Retinal pigment epithelial cell (primary cell): Measurements from ENCODE around the gene ARID1B.

ENCODE experiments used
- DNase-seq: peaks from one replicate; pipeline ENCODE4 v3.0.0-alpha.2; 2010; ENCODE audit warnings: low read depth
- H3K4me3 ChIP-seq: 2 replicates; pipeline ENCODE4 v1.5.1; 2011; ENCODE audit warnings: mild to moderate bottlenecking, low read length, control low read depth, moderate library complexity
- TF ChIP-seq, protein P1 (sequence below): conservative IDR thresholded peaks from 2 replicates; pipeline ENCODE4 v1.5.1; 2011; ENCODE audit warnings: low read depth, low read length, control low read depth, inconsistent platforms

Gene ARID1B

DNA sequence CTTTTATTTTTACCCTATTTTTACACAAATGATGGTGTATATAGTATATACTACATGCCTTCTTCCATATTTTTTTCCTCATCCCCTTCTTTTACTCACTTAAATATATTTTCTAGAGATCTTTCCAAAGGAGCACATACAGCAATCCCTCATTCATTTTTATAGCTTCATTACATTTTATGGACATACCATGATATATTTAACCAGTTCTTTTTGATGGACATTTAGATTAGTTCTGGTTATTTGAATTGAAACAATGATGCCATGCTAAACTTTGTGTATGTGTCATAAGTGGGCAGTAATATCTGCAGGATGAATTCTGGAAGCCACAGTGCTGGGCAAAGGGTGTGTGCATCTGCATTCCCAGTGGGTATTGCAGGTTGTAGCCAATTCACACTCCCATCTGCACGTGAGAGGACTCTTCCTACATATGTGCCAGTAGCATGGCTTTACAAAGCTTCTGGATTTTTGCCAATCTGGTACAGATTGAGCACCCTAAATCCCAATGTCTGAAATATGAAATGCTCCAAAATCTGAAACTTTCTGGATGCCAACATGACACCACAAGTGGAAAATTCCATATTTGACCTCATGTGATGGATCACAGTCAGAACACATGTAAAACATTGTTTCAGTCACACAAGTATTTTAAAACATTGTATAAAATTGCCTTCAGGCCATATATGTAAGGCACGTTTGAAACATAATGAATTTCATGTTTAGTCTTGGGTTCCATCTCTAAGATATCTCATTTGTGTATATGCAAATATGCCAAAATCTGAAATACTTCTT lies 127.2 kb downstream of the ARID1B start:
- TF ChIP-seq, protein P1, sequence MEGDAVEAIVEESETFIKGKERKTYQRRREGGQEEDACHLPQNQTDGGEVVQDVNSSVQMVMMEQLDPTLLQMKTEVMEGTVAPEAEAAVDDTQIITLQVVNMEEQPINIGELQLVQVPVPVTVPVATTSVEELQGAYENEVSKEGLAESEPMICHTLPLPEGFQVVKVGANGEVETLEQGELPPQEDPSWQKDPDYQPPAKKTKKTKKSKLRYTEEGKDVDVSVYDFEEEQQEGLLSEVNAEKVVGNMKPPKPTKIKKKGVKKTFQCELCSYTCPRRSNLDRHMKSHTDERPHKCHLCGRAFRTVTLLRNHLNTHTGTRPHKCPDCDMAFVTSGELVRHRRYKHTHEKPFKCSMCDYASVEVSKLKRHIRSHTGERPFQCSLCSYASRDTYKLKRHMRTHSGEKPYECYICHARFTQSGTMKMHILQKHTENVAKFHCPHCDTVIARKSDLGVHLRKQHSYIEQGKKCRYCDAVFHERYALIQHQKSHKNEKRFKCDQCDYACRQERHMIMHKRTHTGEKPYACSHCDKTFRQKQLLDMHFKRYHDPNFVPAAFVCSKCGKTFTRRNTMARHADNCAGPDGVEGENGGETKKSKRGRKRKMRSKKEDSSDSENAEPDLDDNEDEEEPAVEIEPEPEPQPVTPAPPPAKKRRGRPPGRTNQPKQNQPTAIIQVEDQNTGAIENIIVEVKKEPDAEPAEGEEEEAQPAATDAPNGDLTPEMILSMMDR = no peak
- H3K4me3 ChIP-seq = no peak overlapping the region
- DNase-seq = no peak

DNA sequence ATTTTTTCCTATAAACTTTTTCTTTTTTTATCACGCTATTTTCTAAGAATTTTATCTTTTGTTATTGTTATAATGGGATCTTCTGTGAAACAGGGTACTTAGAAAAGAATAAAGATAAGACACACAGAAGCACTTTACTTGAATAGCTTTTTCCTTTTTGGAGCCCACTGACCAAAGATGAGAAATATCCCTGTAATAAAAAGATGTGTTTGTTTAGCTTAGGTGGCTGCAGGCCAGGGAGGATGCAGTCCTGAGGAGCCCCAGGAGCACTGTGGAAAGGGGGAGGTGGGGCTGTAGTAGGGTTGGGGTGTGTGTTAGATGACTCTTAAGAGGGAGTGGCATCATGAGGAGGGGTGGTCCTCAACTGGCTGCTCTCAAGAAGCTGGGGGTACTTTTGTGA lies 128.6 kb downstream of the ARID1B start:
- DNase-seq = no peak
- no peak overlapping the region for H3K4me3 ChIP-seq
- TF ChIP-seq, protein P1 = no peak

DNA sequence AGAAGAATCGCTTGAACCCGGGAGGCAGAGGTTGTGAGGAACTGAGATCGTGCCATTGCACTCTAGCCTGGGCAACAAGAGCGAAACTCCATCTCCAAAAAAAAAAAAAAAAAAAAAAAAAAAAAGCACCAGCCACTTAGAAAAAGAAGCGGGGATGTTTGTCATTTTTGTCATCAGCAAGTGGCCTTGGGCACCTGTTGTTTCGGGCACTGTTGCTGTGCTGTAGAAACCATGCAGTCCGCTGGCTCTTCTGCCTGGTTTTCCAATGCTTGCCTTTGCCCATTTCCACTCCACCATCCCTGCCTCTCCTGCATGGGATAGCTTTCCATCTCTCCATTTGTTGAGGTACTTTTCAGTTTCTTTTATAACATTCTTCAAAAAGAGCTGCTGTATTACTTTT lies 129.3 kb downstream of the ARID1B start:
- DNase-seq = no peak
- H3K4me3 ChIP-seq = no peak overlapping the region
- TF ChIP-seq, protein P1 = no peak

DNA sequence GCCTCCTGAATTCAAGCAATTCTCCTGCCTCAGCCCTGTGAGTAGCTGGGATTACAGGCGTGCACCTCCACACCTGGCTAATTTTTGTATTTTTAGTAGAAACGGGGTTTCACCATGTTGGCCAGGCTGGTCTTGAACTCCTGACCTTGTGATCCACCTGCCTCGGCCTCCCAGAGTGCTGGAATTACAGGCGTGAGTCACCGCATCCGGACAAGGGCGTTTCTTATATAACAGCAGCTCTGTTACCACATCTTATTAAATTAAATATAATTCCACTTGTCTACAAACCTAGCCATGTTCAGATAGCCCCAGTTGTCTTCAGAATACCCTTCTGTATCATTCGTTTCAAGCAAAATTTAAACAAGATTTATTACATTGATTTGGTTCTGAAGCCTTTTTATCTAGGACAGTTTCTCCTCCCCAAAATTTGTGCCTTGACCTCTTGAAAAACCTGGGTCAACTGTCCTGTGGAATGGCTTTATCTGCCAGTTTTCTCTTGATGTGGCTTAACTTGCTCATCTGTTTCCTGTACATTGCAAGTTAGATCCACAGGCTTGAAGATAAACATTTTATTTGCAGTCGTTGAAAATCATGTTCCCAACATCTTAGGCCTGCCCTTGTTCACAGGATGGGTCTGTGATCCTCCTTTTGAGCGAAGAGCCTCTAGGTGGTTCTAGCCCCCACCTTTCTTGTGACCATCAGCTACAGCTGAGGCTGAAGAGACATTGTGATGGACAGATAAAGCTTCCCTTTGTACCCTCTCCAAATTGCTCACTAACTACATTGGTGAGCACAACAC lies 132.2 kb downstream of the ARID1B start:
- DNase-seq = no peak
- TF ChIP-seq, protein P1 = no peak
- no peak overlapping the region for H3K4me3 ChIP-seq

DNA sequence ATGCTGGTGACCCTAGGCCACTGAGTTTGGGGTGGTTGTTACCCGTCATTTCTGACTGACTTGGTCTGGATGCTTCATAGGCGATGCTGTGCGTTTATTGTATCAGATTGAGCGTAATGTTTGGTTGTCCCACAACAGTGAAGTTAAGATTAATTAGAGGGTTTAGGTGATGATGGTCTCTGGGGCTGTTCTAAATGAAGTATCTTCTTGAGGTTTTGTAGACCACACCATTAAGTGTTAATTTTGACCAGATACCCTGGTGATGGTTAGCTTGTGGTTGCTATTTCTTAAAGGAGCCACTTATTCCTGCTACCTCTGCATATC lies 132.8 kb downstream of the ARID1B start:
- no peak overlapping the region for H3K4me3 ChIP-seq
- no peak for DNase-seq
- TF ChIP-seq, protein P1 = no peak

DNA sequence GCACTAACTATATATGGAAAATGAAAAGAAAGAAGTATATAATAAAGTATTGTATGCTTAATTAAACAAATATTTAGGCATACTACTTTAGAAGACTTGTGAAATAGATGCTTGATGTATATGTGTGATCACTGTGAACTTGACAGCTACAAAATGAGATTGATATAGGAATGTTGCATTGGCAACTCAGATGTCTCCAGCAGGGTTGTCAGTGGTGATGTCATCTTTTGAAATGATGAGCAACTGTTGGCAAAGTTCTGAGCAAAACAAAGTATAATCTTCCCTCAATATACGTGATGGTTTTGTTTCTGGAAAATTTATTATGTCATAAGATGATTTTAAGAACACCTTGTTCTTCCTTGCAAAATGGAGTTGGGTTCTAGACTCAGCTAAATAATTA lies 133.8 kb downstream of the ARID1B start:
- DNase-seq = no peak
- TF ChIP-seq, protein P1 = no peak
- no peak overlapping the region for H3K4me3 ChIP-seq

DNA sequence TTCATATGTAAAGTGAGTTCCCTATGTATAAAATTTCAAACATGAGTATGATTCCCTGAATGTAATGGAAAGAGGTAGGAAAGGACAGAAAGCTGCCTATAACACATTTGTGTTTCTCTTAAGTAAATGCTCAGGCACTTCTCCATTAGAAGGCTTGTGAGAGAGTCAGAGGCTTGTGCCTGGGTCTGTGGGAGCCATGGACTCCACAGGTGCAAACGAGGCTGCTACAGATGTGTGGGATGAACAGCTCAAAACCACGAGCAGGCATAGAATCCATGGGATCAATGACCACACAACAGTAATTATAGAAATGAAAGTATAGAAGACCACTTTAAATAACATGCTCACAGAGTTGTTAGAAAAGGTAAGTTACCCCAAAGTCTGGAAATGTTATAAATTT lies 134.4 kb downstream of the ARID1B start:
- DNase-seq = no peak
- TF ChIP-seq, protein P1 = no peak
- no peak overlapping the region for H3K4me3 ChIP-seq
